ENCODE results near the gene TAL1.

Gene TAL1

DNA sequence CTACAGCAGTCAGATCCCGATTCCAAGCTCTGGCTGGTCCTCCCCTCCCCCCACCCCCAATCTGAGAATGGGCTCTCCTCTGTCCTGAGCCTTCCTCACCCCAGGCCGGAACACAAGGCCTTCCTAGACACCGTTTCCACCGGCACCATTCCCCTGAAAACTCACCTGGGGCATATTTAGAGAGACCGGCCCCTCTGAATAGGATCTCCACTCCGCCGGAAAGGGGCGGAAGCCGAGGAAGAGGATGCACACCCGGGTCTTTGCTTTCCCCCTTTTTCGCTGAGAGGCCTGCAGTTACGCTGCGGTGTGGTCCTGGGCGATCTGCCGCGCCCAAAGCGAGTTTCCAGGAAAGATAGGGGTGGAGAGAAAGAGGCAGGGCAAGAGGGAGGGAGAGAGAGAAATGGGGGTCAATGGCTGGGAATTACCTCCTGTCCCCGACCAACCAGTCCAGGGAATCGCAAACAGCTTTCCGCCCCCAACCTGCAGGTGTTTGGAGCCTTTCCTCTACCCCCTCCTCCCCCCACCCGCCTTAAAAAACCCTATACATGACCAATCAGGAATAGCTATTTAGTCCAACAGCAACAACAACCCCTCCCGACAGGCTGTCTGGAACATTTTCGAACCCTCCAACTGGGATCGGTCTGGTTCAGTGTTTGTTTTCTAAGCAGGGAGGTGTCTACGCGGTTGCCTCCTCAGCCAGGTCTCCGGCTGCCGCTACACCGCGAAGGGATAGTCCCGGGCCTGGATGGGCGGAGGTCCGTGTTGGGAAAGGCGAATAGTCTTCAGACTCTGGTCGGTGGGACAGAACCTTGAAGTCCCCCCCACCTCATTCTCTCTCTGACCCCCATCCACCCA is 2.8 kb downstream of the TAL1 start:
- no peak for DNase-seq

DNA sequence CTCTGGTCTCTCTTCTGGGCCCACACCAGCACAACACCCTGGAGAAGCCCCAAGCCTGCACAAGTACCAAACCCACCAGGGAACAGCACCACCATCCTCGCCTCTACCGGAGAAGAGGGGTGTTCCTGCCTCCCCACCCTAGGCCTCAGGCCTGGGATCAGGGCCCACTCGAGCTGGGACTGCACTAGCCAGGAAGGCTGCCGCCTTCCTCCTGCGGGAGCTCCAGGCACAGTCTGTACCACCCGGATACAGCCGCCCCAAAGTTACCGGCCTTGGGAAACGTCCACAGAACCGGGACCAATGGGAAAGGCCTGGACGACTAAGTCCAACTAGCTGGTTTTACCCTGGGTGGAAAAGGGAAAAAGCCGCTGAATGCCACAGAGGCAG is 3.4 kb downstream of the TAL1 start:
- DNase-seq = no peak

DNA sequence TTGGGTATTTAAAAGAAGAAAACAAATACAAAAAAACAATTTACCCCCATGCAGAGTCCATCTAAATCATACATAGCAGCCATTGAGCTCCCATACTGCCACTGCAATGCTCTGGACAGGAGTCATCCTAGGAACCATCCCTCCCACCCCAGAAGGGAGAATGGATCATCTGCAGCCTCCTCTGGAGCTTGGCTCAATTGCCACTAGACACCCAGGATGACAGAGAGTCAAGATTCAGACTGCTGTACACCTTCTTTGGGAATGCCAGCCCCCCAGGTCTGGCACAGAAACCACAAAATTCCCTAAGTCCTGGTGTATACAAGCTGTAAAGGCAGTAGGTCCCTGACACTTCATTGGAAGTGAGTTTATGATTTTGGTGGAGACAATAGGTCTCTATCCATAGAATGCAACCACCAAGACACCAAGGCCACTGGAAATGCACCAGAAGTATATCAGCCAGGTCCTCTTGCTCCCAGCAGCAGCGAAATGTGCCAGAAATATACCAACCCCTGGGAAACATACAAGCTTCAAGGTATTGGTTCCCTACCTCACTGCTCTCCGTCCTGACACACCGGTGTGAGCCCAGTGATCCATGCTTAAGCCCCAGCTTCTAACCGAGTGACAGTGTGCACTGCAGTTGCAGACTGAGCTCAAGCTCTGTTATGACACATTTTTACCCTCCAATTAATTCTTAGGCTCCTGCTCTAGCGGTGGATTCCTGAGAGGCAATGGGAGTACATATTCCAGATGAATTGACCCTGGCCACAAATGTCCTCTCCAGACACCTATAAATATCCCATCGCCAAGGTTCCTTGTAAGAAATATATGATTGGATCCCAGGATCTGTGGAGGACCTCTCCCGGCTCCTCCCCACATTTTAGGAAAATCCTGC is 4.4 kb downstream of the TAL1 start:
- no peak for DNase-seq

GRCh38 chr1:47226839-47227215 is 5.2 kb downstream of the TAL1 start:
- no peak for DNase-seq

DNA sequence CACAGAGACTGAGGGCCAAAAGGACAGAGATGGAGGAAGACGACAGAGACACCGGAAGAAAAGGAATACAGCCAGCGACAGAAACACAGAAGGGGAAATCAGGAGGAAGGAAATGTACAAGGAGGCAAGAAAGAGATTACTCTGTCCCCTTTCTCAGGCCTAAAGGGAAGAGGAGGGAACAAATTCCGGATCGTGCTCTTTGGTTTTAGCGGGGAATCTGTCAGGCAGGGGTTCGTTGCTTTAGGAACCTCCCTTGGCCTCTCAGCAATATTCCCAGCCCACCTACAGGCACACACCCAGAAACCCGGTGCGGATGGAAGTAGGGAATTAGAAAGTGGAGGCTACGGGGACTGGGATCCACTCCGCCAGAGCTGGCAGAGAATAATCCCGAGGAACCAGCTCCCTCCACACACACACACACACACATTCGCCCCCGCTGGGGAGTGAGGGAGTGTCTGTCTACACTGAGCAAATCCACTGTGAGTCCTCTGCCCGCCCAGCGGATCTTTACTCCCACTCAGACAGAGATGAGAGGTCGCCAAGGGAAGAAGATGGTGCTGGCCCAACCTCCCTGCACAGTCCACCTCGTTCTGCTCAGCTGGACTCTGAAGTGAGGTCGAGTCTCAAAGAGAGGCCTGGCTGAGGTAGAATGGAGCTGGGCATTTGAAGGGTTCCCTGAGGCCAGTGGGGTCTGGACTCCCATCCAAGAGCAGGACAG is 5.7 kb downstream of the TAL1 start:
- DNase-seq = no peak

DNA sequence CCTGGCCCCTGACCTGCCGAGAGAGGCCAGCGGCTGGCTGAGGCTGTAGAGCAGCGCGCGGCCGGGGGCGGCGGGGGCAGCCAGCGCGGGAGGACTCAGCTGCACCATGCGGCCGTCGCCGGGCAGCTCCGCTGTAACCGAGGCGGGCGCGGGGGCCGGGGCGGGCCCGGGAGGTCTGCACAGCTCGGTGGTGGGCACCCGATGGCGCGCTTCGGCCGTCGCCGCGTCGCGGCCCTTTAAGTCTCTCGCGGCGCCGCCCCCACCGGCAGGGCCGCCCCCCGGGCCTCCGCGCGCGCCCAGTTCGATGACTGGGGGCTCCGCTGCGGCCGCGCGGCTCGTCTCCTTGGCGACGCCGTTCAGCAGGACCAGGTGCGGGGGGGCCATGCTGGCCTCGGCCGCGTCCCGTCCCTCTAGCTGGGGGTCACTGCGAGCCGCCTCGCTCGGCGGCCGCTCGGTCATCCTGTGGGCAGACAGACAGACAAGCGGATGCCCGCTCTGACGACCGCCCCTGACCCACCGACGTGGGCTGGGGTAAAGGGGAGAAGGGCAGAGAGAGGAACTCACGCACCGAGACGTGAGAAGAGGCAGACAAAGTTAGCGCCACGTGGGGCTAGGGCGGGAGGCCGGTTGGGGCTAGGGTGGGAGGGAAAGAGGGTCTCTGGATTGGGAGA is 6.5 kb downstream of the TAL1 start:
- no peak for DNase-seq

DNA sequence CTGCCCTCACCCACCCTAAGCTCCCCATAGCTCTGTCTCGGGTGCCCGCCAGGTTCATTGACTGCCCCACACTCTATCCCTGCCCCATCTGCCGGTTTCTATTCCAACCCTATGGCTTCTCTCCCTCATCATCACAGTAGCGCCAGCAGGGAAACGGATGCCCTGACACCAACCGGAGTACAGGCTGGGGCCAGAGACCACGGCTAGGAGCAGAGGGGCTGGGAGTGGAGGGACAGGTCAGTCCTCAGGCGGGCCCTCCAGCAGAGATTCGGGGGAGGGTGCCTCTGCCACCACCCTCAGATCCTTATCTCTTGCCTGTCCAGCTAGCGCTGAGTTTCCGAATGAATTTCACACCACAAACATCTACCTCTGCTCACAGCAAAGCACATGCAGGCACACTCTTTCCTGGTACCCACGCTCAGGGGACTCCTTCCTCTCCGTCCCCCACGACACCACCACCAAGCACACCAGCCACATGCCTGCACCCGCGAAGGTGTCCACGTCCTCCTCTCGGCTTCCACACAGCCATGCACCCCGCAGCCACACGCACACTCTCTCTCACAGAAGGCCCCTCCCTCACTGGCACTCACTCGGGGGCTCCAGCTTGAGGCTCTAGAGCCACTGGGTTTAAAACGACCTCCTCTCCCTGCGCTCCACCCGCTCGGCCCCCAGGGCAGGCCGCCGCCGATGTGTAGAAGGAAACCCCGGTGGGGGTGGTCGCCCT is 7.2 kb downstream of the TAL1 start:
- DNase-seq = no peak

GRCh38 chr1:47223921-47224675 is 7.9 kb downstream of the TAL1 start:
- DNase-seq = no peak

DNA sequence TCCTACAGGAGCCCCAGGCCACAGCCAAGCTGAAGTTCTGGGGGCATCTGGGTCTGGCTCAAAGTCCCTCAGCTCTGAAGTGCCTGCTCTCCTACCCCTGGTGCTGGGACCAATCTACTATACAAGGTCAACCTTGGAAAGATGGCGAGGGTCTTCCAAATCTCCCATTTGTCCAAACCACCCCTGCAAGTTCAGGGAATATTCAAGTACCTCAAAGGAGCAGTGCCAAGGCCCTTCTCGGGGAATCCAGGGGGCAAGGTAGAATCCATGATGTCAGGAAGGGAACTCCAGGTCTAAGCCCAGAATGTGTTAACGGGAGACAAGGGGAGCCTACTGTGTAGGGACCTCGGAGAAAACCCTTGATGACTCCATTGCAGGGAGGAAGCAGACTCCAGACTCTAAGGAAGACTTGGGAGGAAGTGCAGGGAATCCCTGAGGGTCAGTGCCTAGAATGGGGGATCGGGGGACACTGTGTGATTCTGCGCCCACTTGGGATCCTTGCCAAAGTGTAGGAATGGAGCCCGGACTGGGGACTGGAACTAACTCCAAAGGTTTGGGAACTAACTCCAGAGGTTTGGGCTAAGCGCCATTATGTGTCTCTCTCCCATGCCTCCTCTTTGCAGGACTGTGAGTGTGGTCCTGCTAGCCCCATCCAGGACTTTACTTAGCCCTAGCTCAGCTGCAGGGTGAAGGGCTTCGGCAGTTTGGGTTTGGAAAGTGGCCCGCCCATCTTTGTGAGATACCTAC is 8.7 kb downstream of the TAL1 start:
- DNase-seq = no peak

DNA sequence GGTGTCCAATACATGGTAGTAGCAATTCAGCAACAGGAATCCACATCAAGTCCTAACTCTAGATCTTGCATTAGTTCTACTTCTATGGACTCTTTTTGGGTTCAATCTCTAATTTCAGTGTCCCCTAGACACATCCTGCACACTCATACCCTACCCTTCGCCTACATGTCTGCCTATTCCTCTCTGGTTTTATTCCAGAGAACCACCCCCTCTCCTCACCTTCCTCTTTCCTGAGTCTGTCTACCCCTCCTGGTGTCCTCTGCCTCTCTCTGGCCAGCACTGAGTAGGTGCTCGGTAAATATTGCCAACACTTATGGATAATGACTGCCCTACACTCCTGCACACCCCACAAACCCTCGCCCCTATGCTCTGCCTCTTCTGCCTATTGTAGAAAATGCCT is 9.5 kb downstream of the TAL1 start:
- DNase-seq = no peak

- DNase-seq = no peak
These were observed 12.3 kb downstream of the TAL1 start for GRCh38 chr1:47219590-47220220.

DNA sequence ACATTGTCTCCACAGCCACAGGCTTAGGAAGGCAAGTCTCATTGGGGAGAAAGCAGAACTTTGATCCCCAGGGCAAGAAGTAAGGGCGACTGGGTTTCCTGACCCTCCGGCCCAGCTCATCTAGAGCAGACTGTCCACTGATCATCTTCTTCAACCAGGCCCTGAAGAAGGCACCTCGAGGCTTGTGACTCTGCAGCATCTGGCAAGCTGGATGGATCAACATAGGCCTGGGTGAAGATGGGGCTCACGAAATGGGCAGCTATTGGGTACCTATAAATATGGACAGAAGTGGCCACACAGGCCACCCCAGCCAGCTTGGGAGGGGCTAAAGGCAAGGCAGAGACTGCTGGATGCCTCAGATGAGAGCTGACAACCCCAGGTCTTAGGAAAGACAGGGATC is 13.0 kb downstream of the TAL1 start:
- DNase-seq = no peak

DNA sequence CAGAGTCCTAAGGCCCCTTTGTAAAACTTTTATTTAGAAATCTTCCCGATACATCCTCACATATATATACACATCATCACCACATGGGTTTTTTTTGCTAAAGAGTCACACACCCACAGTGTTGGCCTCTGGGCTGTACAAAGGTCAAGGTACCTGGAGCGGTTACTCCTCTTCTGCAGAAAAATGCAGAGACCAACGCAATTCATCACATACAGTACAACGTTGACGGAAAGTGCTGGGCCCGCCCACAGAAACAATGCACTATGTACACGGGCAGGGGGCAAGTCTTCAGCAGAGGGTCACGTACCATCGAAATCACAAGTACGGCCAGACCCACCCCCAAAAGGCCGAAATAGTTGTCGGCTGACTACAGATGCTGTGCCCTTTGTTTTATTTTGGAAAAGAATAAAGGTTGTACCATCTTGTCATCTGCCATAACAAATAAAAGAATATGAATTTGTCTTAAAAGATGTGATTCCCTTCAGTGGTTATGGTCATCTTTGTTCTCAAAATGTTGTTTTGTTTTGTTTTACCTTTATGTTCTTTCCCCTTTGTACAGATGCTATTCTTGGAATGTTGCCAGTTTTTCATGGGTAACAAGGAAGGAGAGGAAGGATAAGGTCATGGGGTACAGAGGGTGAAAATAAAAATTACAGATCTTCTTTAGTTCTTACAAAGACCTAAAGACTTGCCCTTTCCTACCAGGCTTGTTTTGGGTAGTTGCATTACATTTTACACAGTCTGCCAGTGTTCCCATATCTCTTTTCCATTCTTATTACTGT is 15.6 kb downstream of the TAL1 start:
- no peak for DNase-seq

- DNase-seq = no peak
These were observed 16.3 kb downstream of the TAL1 start for GRCh38 chr1:47215713-47216112.

- no peak for DNase-seq
These were observed 17.5 kb downstream of the TAL1 start for GRCh38 chr1:47214549-47214948.

DNA sequence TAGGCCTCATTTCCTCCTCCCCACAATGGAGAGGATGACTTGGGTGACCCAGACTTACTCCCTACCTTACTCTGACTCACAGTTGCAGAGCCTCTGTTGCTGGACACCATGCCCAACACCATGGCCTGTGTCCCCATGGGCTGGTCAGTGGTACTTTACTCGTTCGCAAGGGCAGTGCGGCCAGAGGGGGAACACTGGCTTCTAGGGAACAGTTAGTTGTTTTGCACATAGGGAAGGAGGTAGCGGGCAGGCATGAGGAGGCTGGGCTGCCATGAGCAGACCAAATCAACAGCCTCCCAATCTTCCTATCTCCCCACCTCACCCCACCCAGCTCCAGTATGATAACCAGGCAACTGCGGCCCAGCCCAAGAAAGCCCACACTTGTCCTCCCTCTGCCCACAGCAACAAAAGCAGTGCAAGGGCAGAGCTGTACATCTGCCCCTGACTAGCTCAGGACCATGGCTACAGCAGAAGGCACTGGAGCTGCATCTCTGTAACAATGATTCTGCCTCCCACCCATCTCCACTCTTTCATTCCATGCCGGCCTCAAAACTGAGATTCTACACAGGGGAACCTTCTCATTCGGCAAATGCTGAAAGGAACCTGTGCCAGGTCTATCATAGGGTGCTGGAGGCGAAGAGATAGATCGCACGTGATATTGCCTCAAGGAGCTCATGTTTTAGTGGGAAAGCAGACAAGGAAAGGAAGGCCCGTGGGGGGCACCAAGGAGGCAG is 18.6 kb downstream of the TAL1 start:
- DNase-seq = no peak

- no peak for DNase-seq
These were observed 19.3 kb downstream of the TAL1 start for GRCh38 chr1:47212636-47213229.

DNA sequence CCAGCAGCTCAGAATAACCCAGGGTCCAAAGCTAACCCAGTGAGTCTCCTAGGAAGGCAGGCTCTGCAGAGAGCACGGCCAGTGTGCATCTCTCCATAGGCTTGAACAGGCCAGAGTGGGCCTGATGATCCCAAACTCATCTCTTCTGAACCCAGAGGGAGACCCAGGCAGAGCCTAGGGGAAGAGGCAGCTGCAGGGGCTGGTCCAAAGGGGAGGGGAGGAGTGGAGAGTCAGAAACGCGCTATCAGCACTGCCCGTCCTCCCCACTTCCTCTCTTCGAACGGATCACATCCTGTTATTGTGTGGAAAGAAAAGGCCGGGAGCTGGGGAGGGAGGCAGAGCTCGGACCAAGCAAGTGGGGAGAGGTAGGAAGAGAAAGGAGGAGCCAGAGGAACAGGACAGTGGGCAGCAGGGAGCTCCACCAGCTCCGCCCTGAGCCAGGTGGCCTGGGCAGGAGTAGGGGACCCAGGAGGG is 20.2 kb downstream of the TAL1 start:
- no peak for DNase-seq

All from NK-92 treated with Interleukin-12 subunit alpha and Interleukin-12 subunit beta, amount 100 ng/mL, for 24 hours (cell line).